Erythroblast (primary cell): ENCODE results near the gene KDM1B.
"Not testable (repeated sequence)": the region's sequence is repeated elsewhere in the genome, so short reads cannot be mapped to it uniquely, and the experiment has no call there.

Source experiments
- DNase-seq, 2 experiments: peaks; one replicate each; lab custom pipeline; 2025; lab: John Stamatoyannopoulos, UW
- GATA1 ChIP-seq: IDR thresholded peaks from 2 replicates; pipeline ENCODE4 v1.6.1; 2011; ENCODE audit warnings: low read depth, mild to moderate bottlenecking, control low read depth, low read length, moderate library complexity
- POLR2A ChIP-seq: IDR thresholded peaks from 2 replicates; pipeline ENCODE4 v1.6.1; 2011; ENCODE audit warnings: mild to moderate bottlenecking, low read length

The KDM1B gene

GRCh38 chr6:18166312-18167036, 11.3 kb downstream of the KDM1B start:
- DNase-seq: no peak
- TF ChIP-seq POLR2A (no peak), GATA1 (no peak)

GRCh38 chr6:18168264-18168663, 13.0 kb downstream of the KDM1B start:
- no peak for TF ChIP-seq GATA1
- no peak for TF ChIP-seq POLR2A
- DNase-seq: no peak

- DNase-seq: no peak
Observed at GRCh38 chr6:18171871-18172270, 16.6 kb downstream of the KDM1B start.

GRCh38 chr6:18176198-18176597, 21.0 kb downstream of the KDM1B start:
- not testable (repeated sequence) for DNase-seq

More at GRCh38 chr6:18171871-18172270, 16.6 kb downstream of the KDM1B start:
- TF ChIP-seq GATA1: no peak
- TF ChIP-seq POLR2A: no peak

- no peak for DNase-seq
- no peak for TF ChIP-seq POLR2A
- TF ChIP-seq GATA1: no peak
Observed at GRCh38 chr6:18177286-18177965, 22.2 kb downstream of the KDM1B start.

- TF ChIP-seq POLR2A (no peak), GATA1 (no peak)
- no peak for DNase-seq
Observed at GRCh38 chr6:18178960-18179615, 23.9 kb downstream of the KDM1B start.

GRCh38 chr6:18179770-18180356, 24.6 kb downstream of the KDM1B start:
- DNase-seq: no peak
- TF ChIP-seq GATA1: no peak
- no peak for TF ChIP-seq POLR2A

- no peak for TF ChIP-seq POLR2A
- no peak for TF ChIP-seq GATA1
- no peak for DNase-seq
Observed at GRCh38 chr6:18182568-18182967, 27.3 kb downstream of the KDM1B start.

- DNase-seq: no peak
- no peak for TF ChIP-seq POLR2A
- no peak for TF ChIP-seq GATA1
Observed at GRCh38 chr6:18183766-18184165, 28.5 kb downstream of the KDM1B start.

GRCh38 chr6:18185624-18186023, 30.4 kb downstream of the KDM1B start:
- no peak for DNase-seq
- no peak for TF ChIP-seq POLR2A
- TF ChIP-seq GATA1: no peak

GRCh38 chr6:18186033-18186432, 30.8 kb downstream of the KDM1B start:
- no peak for DNase-seq
- no peak for TF ChIP-seq POLR2A
- TF ChIP-seq GATA1: no peak

- DNase-seq: no peak
- TF ChIP-seq GATA1 (no peak), POLR2A (no peak)
Observed at GRCh38 chr6:18186540-18187250, 31.5 kb downstream of the KDM1B start.

- TF ChIP-seq POLR2A (no peak), GATA1 (no peak)
- DNase-seq: no peak
Observed at GRCh38 chr6:18187701-18188100, 32.5 kb downstream of the KDM1B start.

- TF ChIP-seq POLR2A (no peak), GATA1 (no peak)
- no peak for DNase-seq
Observed at GRCh38 chr6:18189196-18189595, 34.0 kb downstream of the KDM1B start.
